ENCODE results near the gene POLR1A.
"Not testable (repeated sequence)": the region's sequence is repeated elsewhere in the genome, so short reads cannot be mapped to it uniquely, and the experiment has no call there.

The POLR1A gene

GRCh38 chr2:85998071-85998991 is 107.4 kb downstream of the POLR1A start:
- DNase-seq (ENCODE audit: low read depth in 2 of 2): no peak

GRCh38 chr2:85997017-85997970 is 108.4 kb downstream of the POLR1A start:
- no peak for DNase-seq (ENCODE audit: low read depth in 2 of 2)

- DNase-seq (ENCODE audit: low read depth in 2 of 2): no peak
These were observed 109.1 kb downstream of the POLR1A start for GRCh38 chr2:85996591-85996990.

GRCh38 chr2:85995648-85996529 is 109.8 kb downstream of the POLR1A start:
- DNase-seq (ENCODE audit: low read depth in 2 of 2): no peak

- DNase-seq (ENCODE audit: low read depth in 2 of 2): no peak
These were observed 110.6 kb downstream of the POLR1A start for GRCh38 chr2:85994897-85995647.

- DNase-seq (ENCODE audit: low read depth in 2 of 2): no peak
These were observed 111.3 kb downstream of the POLR1A start for GRCh38 chr2:85994421-85994777.

GRCh38 chr2:85992611-85993010 is 113.1 kb downstream of the POLR1A start:
- DNase-seq (ENCODE audit: low read depth in 2 of 2): no peak

GRCh38 chr2:85992053-85992452 is 113.6 kb downstream of the POLR1A start:
- not testable (repeated sequence) for DNase-seq (ENCODE audit: low read depth in 2 of 2)

GRCh38 chr2:85990084-85990483 is 115.6 kb downstream of the POLR1A start:
- DNase-seq (ENCODE audit: low read depth in 2 of 2): no peak

- no peak for DNase-seq (ENCODE audit: low read depth in 2 of 2)
These were observed 116.3 kb downstream of the POLR1A start for GRCh38 chr2:85989288-85989865.

- no peak for DNase-seq (ENCODE audit: low read depth in 2 of 2)
These were observed 116.8 kb downstream of the POLR1A start for GRCh38 chr2:85988914-85989270.

- no peak for DNase-seq (ENCODE audit: low read depth in 2 of 2)
These were observed 117.3 kb downstream of the POLR1A start for GRCh38 chr2:85988175-85988913.

- no peak for DNase-seq (ENCODE audit: low read depth in 2 of 2)
These were observed 118.2 kb downstream of the POLR1A start for GRCh38 chr2:85987266-85988174.

- no peak for DNase-seq (ENCODE audit: low read depth in 2 of 2)
These were observed 119.6 kb downstream of the POLR1A start for GRCh38 chr2:85986121-85986520.

GRCh38 chr2:85984788-85985187 is 120.9 kb downstream of the POLR1A start:
- DNase-seq (ENCODE audit: low read depth in 2 of 2): no peak

GRCh38 chr2:85983766-85984165 is 121.9 kb downstream of the POLR1A start:
- no peak for DNase-seq (ENCODE audit: low read depth in 2 of 2)

- no peak for DNase-seq (ENCODE audit: low read depth in 2 of 2)
These were observed 124.0 kb downstream of the POLR1A start for GRCh38 chr2:85981579-85982247.
